Activated naive CD4-positive, alpha-beta T cell treated with anti-CD3 and anti-CD28 coated beads, Interleukin-2, amount 10 ng/mL, durations not matched to agents 7 days and 5 days (primary cell): ENCODE data around the gene SOCS3.

Experiments
- CTCF ChIA-PET: fragments of 350-600 bp; sonication (Branson Sonifier 250); formaldehyde crosslinking; loops from one replicate; lab custom pipeline; 2021; ENCODE audit warnings: antibody characterized with exemption; lab: Charles Lee
- DNase-seq: peaks from one replicate; pipeline ENCODE4 v3.0.0-alpha.2; 2020
- H3K27ac Mint-ChIP-seq: one replicate; pipeline ENCODE4 v1.8.0; 2021; ENCODE audit warnings: mild to moderate bottlenecking, moderate library complexity, mixed read lengths
- H3K27me3 Mint-ChIP-seq: one replicate; pipeline ENCODE4 v1.8.0; 2021; ENCODE audit warnings: mild to moderate bottlenecking, mixed read lengths
- H3K36me3 Mint-ChIP-seq: one replicate; pipeline ENCODE4 v1.8.0; 2021; ENCODE audit warnings: mixed read lengths
- H3K4me1 Mint-ChIP-seq: one replicate; pipeline ENCODE4 v1.8.0; 2021; ENCODE audit warnings: mixed read lengths
- H3K4me3 Mint-ChIP-seq: one replicate; pipeline ENCODE4 v1.8.0; 2021; ENCODE audit warnings: mild to moderate bottlenecking, moderate library complexity, mixed read lengths
- H3K9me3 Mint-ChIP-seq: one replicate; pipeline ENCODE4 v1.8.0; 2021; ENCODE audit warnings: mixed read lengths

The SOCS3 gene

GRCh38 chr17:78359997-78360370 lies at the start of gene SOCS3:
Gene SOCS3, minus strand, starts transcription at chr17:78360077. Its CDS starts 982 bp downstream, at chr17:78359095.
- Mint-ChIP-seq H3K27me3 (peaks cover 30% of the 10 kb centered on the region), H3K9me3 (no peaks in the 10 kb centered on the region), H3K4me1 (peaks cover 52% of the 10 kb centered on the region), H3K36me3 (peaks cover 33% of the 10 kb centered on the region), H3K27ac (peak within 1 kb of the TSS; percentile 93), H3K4me3 (peak within 1 kb of the TSS; percentile 83)
- DNase-seq: peak; percentile 97
- CTCF ChIA-PET: interaction anchor here (1.2 to 6.8 kb wide), 7 partner anchors 16 to 69 kb away, joined by 3 to 84 read pairs (median 7); partner anchors contain the start of gene PGS1

- Mint-ChIP-seq H3K9me3 (no peaks in the 10 kb centered on the region), H3K27me3 (no peaks in the 10 kb centered on the region), H3K4me1 (peaks cover 80% of the 10 kb centered on the region), H3K27ac (peak overlapping the region; percentile 34), H3K36me3 (peaks cover 59% of the 10 kb centered on the region), H3K4me3 (no peak overlapping the region)
- no peak for DNase-seq
- CTCF ChIA-PET: interaction anchor here (3.8 kb wide), 1 partner anchor 49 kb away, joined by 14 read pairs; no protein-coding TSS in a partner anchor
Observed at GRCh38 chr17:78409191-78409928, 49.5 kb upstream of the SOCS3 start.

- H3K9me3 Mint-ChIP-seq: no peaks in the 10 kb centered on the region
- H3K27me3 Mint-ChIP-seq: no peaks in the 10 kb centered on the region
- peaks cover 72% of the 10 kb centered on the region for H3K4me1 Mint-ChIP-seq
- CTCF ChIA-PET: no interaction called here
- peaks cover 62% of the 10 kb centered on the region for H3K36me3 Mint-ChIP-seq
- DNase-seq: no peak
- peak overlapping the region; percentile 67 for H3K27ac Mint-ChIP-seq
- H3K4me3 Mint-ChIP-seq: no peak overlapping the region
Observed at GRCh38 chr17:78408476-78409050, 48.7 kb upstream of the SOCS3 start.

- Mint-ChIP-seq H3K27ac (peak overlapping the region; percentile 67), H3K9me3 (no peaks in the 10 kb centered on the region), H3K36me3 (peaks cover 64% of the 10 kb centered on the region), H3K4me1 (peaks cover 62% of the 10 kb centered on the region), H3K27me3 (no peaks in the 10 kb centered on the region), H3K4me3 (no peak overlapping the region)
- CTCF ChIA-PET: no interaction called here
- no peak for DNase-seq
Observed at GRCh38 chr17:78407387-78408000, 47.6 kb upstream of the SOCS3 start.

GRCh38 chr17:78406920-78407319 lies 47.0 kb upstream of the SOCS3 start:
- CTCF ChIA-PET: no interaction called here
- H3K4me1 Mint-ChIP-seq: peaks cover 56% of the 10 kb centered on the region
- no peaks in the 10 kb centered on the region for H3K9me3 Mint-ChIP-seq
- H3K4me3 Mint-ChIP-seq: no peak overlapping the region
- peak overlapping the region; percentile 42 for H3K27ac Mint-ChIP-seq
- H3K27me3 Mint-ChIP-seq: no peaks in the 10 kb centered on the region
- peaks cover 62% of the 10 kb centered on the region for H3K36me3 Mint-ChIP-seq
- no peak for DNase-seq

- no peak for DNase-seq
- CTCF ChIA-PET: interaction anchor here (1.1 kb wide), 1 partner anchor 16 kb away, joined by 3 read pairs; no protein-coding TSS in a partner anchor
- peak overlapping the region; percentile 75 for H3K27ac Mint-ChIP-seq
- no peaks in the 10 kb centered on the region for H3K9me3 Mint-ChIP-seq
- H3K27me3 Mint-ChIP-seq: no peaks in the 10 kb centered on the region
- H3K36me3 Mint-ChIP-seq: peaks cover 64% of the 10 kb centered on the region
- H3K4me3 Mint-ChIP-seq: no peak overlapping the region
- H3K4me1 Mint-ChIP-seq: peaks cover 51% of the 10 kb centered on the region
Observed at GRCh38 chr17:78406396-78406795, 46.5 kb upstream of the SOCS3 start.

GRCh38 chr17:78403822-78404221 lies 43.9 kb upstream of the SOCS3 start:
- CTCF ChIA-PET: interaction anchor here (1.0 kb wide), 1 partner anchor 18 kb away, joined by 3 read pairs; no protein-coding TSS in a partner anchor
- Mint-ChIP-seq H3K4me3 (no peak overlapping the region), H3K36me3 (peaks cover 68% of the 10 kb centered on the region), H3K27ac (no peak overlapping the region), H3K9me3 (no peaks in the 10 kb centered on the region), H3K27me3 (no peaks in the 10 kb centered on the region), H3K4me1 (peaks cover 30% of the 10 kb centered on the region)
- DNase-seq: no peak

- H3K9me3 Mint-ChIP-seq: no peaks in the 10 kb centered on the region
- peaks cover 73% of the 10 kb centered on the region for H3K36me3 Mint-ChIP-seq
- no peak for DNase-seq
- CTCF ChIA-PET: interaction anchor here (2.3 kb wide), 1 partner anchor 10 kb away, joined by 7 read pairs; no protein-coding TSS in a partner anchor
- H3K4me1 Mint-ChIP-seq: peaks cover 10% of the 10 kb centered on the region
- H3K27me3 Mint-ChIP-seq: no peaks in the 10 kb centered on the region
- H3K27ac Mint-ChIP-seq: peak overlapping the region; percentile 77
- no peak overlapping the region for H3K4me3 Mint-ChIP-seq
Observed at GRCh38 chr17:78401891-78402290, 42.0 kb upstream of the SOCS3 start.

- Mint-ChIP-seq H3K4me1 (peaks cover 4% of the 10 kb centered on the region), H3K27ac (peak overlapping the region; percentile 77), H3K27me3 (no peaks in the 10 kb centered on the region), H3K36me3 (peaks cover 74% of the 10 kb centered on the region), H3K4me3 (no peak overlapping the region), H3K9me3 (no peaks in the 10 kb centered on the region)
- CTCF ChIA-PET: interaction anchor here (1.1 to 2.3 kb wide), 3 partner anchors 11 to 40 kb away, joined by 3 to 7 read pairs (median 3); no protein-coding TSS in a partner anchor
- no peak for DNase-seq
Observed at GRCh38 chr17:78401246-78401645, 41.4 kb upstream of the SOCS3 start.

- H3K4me3 Mint-ChIP-seq: no peak overlapping the region
- CTCF ChIA-PET: interaction anchor here (0.6 to 1.5 kb wide), 3 partner anchors 21 to 40 kb away, joined by 3 read pairs; no protein-coding TSS in a partner anchor
- DNase-seq: no peak
Observed at GRCh38 chr17:78400581-78401240, 40.8 kb upstream of the SOCS3 start.

GRCh38 chr17:78399693-78400144 lies 39.8 kb upstream of the SOCS3 start:
- no peak overlapping the region for H3K27ac Mint-ChIP-seq
- H3K36me3 Mint-ChIP-seq: peaks cover 77% of the 10 kb centered on the region
- no peaks in the 10 kb centered on the region for H3K27me3 Mint-ChIP-seq
- DNase-seq: no peak
- H3K9me3 Mint-ChIP-seq: no peaks in the 10 kb centered on the region
- H3K4me1 Mint-ChIP-seq: no peaks in the 10 kb centered on the region
- H3K4me3 Mint-ChIP-seq: no peak overlapping the region
- CTCF ChIA-PET: no interaction called here

More at GRCh38 chr17:78400581-78401240, 40.8 kb upstream of the SOCS3 start:
- H3K9me3 Mint-ChIP-seq: no peaks in the 10 kb centered on the region
- peaks cover 1% of the 10 kb centered on the region for H3K4me1 Mint-ChIP-seq
- H3K36me3 Mint-ChIP-seq: peaks cover 76% of the 10 kb centered on the region
- no peak overlapping the region for H3K27ac Mint-ChIP-seq
- no peaks in the 10 kb centered on the region for H3K27me3 Mint-ChIP-seq

- DNase-seq: no peak
- peaks cover 75% of the 10 kb centered on the region for H3K36me3 Mint-ChIP-seq
- no peaks in the 10 kb centered on the region for H3K27me3 Mint-ChIP-seq
- H3K27ac Mint-ChIP-seq: no peak overlapping the region
- no peaks in the 10 kb centered on the region for H3K4me1 Mint-ChIP-seq
- no peak overlapping the region for H3K4me3 Mint-ChIP-seq
- CTCF ChIA-PET: no interaction called here
- no peaks in the 10 kb centered on the region for H3K9me3 Mint-ChIP-seq
Observed at GRCh38 chr17:78399028-78399692, 39.3 kb upstream of the SOCS3 start.

GRCh38 chr17:78398390-78398789 lies 38.5 kb upstream of the SOCS3 start:
- Mint-ChIP-seq H3K4me1 (no peaks in the 10 kb centered on the region), H3K27ac (peak overlapping the region; percentile 26), H3K36me3 (peaks cover 73% of the 10 kb centered on the region), H3K9me3 (no peaks in the 10 kb centered on the region), H3K4me3 (no peak overlapping the region), H3K27me3 (no peaks in the 10 kb centered on the region)
- DNase-seq: no peak
- CTCF ChIA-PET: no interaction called here
